NAMALWA (cell line): Measurements from ENCODE around the gene CCNY.
"Not testable (repeated sequence)": the region's sequence is repeated elsewhere in the genome, so short reads cannot be mapped to it uniquely, and the experiment has no call there.

ENCODE experiments used
- DNase-seq: peaks from one replicate; pipeline ENCODE4 v3.0.0-alpha.2; 2015; ENCODE audit warnings: low spot score

Gene CCNY

GRCh38 chr10:35334297-35334696, 2.0 kb upstream of the CCNY start:
- DNase-seq = no peak

DNA sequence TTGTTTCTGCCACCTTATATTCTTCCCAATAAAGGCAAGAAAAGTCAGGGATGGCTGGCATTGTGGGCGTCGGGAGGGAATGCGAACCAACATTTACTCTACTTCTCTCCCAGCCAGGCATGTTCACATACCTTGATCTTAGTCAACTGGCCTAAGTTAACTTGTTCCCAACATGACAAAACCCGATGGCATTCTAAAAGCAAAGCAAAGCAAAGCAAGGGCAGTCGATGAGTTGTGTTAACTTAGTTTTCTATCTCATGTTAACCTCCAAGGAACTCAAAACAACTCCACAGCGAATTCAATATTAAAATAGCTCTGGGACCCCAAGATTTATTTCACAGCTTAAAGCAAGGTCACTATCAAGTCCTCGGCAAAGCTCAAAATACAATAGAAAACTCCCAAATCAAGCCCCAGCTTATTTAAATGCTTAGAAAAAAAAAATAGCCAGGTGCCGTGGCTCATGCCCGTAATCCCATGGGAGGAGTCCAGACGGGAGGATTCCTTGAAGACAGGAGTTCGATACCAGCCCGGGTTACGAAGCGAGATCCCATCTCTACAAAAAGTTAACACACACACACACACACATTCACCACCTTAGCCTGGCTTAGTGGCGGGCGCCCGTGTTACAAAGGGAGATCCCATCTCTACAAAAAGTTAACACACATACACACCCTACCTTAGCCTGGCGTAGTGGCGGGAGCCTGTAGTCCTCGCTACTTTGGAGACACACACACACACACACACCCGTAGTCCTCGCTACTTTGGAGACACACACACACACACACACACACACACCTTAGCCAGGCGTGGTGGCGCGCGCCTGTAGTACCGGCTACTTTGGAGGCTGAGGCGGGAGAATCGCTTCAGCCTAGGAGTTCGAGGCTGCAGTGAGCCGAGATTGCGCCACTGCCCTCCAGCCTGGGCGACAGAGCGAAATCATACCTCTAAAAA, 901 bp upstream of the CCNY start:
- no peak for DNase-seq

- peak; percentile 35 for DNase-seq
Measured at GRCh38 chr10:35336921-35337823, 863 bp downstream of the CCNY start.

- DNase-seq = no peak
Measured at GRCh38 chr10:35339942-35340341, 3.6 kb downstream of the CCNY start.

- DNase-seq = no peak
Measured at GRCh38 chr10:35340975-35341374, 4.7 kb downstream of the CCNY start.

- peak; percentile 26 for DNase-seq
Measured at GRCh38 chr10:35341521-35341920, 5.2 kb downstream of the CCNY start.

DNA sequence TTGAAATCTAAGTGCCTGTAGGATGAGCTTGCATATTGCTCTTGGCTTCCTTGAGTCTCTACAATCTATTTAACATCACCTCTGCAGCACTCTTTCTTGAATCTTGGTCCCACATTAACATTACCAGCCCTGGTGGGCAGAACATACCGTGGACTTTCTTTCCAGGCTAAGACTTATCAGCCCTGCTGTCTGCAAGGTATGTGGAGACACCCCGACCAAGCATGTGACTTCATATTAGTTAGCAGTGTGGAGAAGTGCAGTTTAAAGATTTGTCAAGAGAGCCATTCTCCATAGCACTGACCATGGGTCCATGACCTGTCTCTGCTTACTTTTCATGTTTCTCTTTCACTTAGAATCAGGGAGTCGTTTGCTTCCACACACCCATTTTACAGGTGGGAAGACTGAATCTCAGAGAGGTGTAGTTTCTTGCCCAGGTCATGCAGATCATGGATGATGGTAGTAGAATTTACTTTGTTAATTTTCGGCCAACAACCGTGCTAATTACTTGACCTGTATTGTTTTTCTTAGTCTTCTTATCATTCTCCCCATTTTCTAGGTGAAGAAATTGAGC, 6.0 kb downstream of the CCNY start:
- DNase-seq = no peak

DNA sequence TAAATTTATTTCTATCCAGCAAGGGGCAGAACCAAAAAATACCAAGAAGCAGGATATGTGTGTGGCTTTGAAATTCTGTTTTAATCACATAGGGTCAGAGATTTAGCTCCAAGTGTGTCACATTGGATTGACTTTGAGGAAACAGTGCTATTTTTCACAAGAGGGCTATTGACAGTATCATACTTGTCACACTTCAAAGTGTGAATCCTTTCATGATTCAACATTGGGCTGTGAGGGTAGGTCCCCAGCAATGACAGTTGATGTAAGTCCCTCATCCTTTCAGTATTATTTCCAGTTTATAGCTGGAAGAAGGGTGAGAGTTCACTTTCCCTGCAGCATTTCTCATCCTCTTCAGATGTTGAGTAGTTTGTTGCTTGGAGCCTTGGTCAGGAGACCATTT, 7.4 kb downstream of the CCNY start:
- DNase-seq = no peak

GRCh38 chr10:35345383-35345742, 9.1 kb downstream of the CCNY start:
- no peak for DNase-seq

DNA sequence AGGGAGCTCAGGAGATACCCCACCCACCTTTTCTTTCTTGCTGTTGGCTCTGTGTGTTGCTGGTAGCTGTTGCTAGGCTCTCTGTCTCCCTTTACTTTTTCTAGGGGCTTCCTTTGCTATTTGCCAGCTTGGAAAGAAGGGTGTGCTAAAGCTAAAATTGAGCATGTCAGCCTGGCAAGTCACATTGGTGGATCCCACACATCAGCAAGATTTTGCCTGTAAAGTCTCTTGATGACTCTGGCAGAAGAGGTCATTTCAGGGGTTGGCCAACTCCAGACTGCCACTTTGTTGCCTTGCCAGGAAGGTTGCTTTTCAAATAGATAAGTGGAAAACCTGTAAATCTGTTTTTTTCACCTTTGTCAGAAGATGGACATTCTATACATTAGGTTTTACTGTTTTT, 9.9 kb downstream of the CCNY start:
- DNase-seq = no peak

DNA sequence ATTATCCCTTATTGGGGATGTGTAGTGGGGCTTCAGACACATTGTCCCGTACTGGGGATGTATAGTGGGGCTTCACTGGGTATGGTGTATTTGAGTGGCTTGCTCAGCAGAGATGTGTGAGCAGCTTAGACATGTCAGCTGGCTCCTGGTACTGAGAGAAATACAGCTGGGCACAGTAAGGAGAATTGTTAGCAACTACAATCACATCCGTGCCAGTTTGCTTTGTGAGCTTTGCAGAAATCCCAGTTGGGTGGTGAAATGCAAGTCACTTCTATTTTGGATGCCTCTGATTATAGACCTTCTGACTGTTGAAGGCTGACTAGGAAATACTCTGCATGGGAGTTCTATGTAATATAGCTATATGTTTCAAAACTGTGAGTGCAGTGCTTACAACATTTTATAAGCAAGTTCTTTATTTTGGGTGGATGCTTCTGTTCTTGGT, 10.8 kb downstream of the CCNY start:
- DNase-seq = no peak

DNA sequence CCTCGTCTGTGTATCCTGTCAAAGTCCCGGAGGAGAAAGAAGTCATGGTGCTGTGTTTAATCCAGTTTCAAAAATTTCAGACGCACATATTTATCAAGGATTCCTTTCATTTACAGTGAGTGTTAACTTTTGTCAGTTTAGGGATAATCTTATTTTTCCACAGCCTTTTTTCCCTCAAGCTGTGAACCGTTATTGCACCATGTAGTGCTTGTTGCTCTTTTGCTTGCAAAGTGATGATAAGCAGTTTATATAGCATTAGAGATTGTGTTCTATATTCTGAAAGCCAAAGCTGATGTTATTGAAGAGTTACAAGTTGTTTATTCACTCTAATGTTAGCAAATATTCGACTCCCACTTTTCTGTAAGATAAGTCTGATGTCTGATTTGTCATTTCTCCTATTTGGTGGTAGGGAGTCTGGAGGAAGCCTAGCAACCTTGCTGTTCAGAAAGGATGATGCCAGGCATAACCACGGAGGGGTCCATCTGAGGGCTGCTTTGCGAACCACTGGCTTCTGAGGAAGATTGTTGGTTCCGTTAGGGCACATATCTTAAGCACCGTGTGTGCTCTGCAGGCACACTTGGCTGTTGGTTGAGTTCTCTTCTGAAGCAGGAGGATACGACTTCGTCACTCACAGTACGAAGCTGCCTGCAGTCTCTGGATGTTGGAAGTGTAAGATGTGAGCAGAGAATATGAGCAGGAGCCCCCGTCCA, 11.7 kb downstream of the CCNY start:
- DNase-seq = no peak

GRCh38 chr10:35348609-35349388, 12.5 kb downstream of the CCNY start:
- DNase-seq = no peak

GRCh38 chr10:35349389-35349915, 13.1 kb downstream of the CCNY start:
- no peak for DNase-seq

GRCh38 chr10:35351021-35351420, 14.7 kb downstream of the CCNY start:
- DNase-seq = no peak

DNA sequence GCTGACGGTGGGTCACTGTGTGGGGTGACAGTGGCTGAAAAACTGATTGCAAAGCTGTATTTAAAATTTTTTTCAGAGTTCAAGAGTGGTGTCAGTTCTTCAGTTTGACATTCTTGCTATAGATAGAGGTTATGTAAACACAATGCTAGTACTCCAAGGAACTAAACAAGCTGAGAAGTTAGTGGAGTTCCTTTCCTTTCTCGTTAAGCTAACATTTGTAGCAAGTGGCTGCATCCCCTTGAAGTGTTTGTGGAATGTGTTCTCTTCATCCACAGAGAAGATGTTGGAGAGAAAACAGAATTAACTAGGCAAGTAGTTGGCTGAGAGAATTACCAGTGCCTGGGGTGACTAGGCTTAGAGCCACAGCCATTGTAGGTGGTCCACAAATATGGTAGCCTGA, 15.8 kb downstream of the CCNY start:
- DNase-seq = no peak

DNA sequence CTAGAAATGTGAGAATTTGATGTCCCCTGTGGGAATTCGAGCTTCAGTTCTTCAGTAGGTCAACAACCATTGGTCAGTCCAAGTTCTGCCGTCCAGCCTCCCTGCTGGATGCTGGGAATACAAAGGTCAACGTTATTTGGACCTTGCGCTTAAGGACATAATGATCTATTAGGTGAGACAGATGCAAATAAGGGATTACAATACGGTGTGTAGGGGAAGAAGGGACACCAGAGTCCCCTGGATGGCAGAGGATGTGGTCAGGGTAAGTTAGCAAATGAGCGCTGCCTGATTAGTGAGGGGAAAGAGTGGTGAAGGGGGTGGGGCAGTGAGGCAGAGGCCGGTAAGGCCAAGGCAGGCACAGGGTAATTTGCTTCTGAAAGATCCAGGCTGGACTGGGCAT, 16.2 kb downstream of the CCNY start:
- no peak for DNase-seq

DNA sequence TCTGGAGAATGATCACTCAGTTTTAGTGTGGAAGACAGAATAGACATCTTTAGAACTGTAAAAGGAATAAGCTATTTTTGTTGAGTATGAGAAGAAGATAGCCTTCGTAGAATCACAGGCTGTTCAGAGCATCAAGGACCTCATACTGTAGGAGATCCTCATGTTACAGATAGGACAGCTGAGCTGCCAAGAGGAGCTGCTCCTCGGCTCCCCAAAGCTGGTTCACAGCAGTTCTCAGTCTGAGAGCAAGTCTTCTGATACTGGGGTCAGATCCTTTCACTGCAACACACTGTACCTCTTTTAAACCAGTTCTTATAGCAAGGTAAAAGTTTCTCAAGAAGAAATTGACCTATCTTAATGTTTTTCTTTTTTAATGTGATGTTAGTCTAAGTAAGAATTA, 17.1 kb downstream of the CCNY start:
- DNase-seq = no peak

DNA sequence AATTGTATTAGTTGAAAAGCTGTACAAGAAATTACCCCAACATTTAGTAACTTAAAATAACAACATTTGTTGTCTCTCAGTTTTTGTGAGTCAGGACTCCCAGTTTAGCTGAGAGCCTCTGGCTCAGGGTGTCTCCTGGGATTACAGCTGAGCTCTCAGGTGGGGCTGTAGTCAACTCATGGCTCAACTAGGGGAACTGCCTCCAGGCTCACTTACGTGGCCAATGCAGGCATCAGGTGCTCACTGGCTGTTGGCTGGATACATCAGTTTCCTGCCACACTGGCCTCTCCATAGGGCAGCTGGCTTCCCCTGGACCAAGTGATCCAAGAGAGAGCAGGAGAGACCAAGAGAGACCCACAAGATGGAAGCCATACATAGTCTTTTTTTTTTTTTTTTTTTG, 17.5 kb downstream of the CCNY start:
- no peak for DNase-seq

DNA sequence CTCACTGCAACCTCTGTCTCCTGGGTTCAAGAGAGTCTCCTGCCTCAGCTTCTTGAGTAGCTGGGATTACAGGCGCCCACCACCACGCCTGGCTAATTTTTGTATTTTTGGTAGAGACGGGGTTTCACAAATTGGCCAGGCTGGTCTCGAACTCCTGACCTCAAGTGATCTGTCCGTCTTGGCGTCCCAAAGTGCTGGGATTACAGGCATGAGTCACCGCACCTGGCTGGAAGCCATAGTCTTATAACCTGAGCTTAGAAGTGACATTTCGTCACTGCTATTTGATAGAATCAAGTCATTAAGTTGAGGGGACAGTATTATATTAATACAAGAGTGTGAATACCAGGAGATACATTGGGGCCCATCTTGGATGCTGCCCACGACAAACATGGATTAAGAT, 17.9 kb downstream of the CCNY start:
- DNase-seq = not testable (repeated sequence)
